Activated CD8-positive, alpha-beta T cell treated with anti-CD3 and anti-CD28 coated beads, Interleukin-2, amount 10 ng/mL, durations not matched to agents 7 days and 5 days (primary cell): Measurements from ENCODE around the gene TTC7B. TPM values are rescaled to one million over a fixed set of nuclear protein-coding genes. Genes with fewer than 3 reads are reported as not detected.

ENCODE experiments used
- ATAC-seq: fragments of 150-1000 bp; cut with Tn5 transposase; one replicate; pipeline ENCODE4 v1.10.0; 2021; ENCODE audit warnings: moderate library complexity
- CTCF ChIA-PET: fragments of 350-600 bp; sonication (Branson Sonifier 250); formaldehyde crosslinking; loops from one replicate; lab custom pipeline; 2021; ENCODE audit warnings: antibody characterized with exemption; lab: Charles Lee
- POLR2A ChIA-PET: fragments of 350-600 bp; sonication (Branson Sonifier 250); formaldehyde crosslinking; loops from one replicate; lab custom pipeline; 2021; ENCODE audit warnings: antibody characterized with exemption; lab: Charles Lee
- DNase-seq: peaks from one replicate; pipeline ENCODE4 v3.0.0-alpha.2; 2020
- H3K27ac Mint-ChIP-seq: one replicate; pipeline ENCODE4 v1.8.0; 2021; ENCODE audit warnings: mild to moderate bottlenecking, mixed read lengths
- H3K27me3 Mint-ChIP-seq: one replicate; pipeline ENCODE4 v1.8.0; 2021; ENCODE audit warnings: low read depth, mixed read lengths
- H3K36me3 Mint-ChIP-seq: one replicate; pipeline ENCODE4 v1.8.0; 2021; ENCODE audit warnings: low read depth, mixed read lengths
- H3K4me1 Mint-ChIP-seq: one replicate; pipeline ENCODE4 v1.8.0; 2021; ENCODE audit warnings: low read depth, mixed read lengths
- H3K4me3 Mint-ChIP-seq: one replicate; pipeline ENCODE4 v1.8.0; 2021; ENCODE audit warnings: mild to moderate bottlenecking, mixed read lengths
- H3K9me3 Mint-ChIP-seq: one replicate; pipeline ENCODE4 v1.8.0; 2022; ENCODE audit warnings: mixed read lengths; ENCODE audit not compliant: insufficient read depth
- total RNA-seq, 2 experiments: library from RNA; stranded (reverse); gene quantifications; one replicate each; pipeline ENCODE4 v1.2.3, GENCODE V29; 2021

Gene TTC7B
- total RNA-seq, 2 experiments from 2014 or later, result 5.3 to 6.8 TPM

DNA sequence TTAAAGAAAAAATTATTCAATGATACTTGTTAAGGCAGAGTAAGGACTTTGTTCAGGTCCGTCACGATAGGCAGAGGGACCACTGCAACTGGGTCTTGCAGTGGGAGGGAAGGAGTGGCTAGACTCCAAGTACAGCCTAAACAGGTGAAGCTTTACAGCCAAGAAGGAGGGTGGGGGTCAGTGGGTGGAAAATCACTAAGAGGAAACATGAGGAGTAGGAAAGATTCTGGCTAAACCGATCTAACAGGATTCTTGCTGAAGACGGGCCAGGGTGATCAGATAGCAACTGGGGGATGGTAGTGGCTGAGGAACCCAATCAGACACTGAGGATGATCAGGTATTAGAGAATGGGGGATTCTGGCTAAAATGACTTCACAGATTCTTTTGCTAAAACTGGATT is 100.2 kb downstream of the TTC7B start:
- H3K9me3 Mint-ChIP-seq, result no peaks in the 10 kb centered on the region
- DNase-seq, result no peak
- H3K27ac Mint-ChIP-seq, result no peak overlapping the region
- no peaks in the 10 kb centered on the region for H3K36me3 Mint-ChIP-seq
- peaks cover 12% of the 10 kb centered on the region for H3K27me3 Mint-ChIP-seq
- ATAC-seq, result no peak
- no peaks in the 10 kb centered on the region for H3K4me1 Mint-ChIP-seq
- POLR2A ChIA-PET, result no interaction called here
- CTCF ChIA-PET, result interaction anchor here (1.0 to 1.2 kb wide), 2 partner anchors 17 to 19 kb away, joined by 3 read pairs; no protein-coding TSS in a partner anchor
- no peak overlapping the region for H3K4me3 Mint-ChIP-seq

DNA sequence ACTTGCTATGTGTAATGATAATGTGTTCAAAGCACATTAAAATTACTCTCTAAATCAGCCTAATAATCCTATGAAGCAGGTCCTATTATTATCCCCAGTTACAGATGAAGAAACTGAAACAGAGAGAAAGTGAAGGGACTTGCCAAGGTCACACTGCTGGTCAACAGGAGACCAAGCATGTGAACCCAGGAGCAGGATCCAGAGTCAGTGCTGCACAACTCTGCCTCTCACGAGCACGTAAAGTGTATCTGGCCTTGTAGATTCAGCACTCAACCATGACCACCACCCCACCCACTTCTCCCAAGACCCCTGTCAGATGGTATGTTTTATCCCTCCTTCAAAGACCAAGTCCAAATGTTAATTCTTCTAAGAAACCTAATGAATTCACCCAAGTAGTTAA is 100.7 kb downstream of the TTC7B start:
- ChIA-PET POLR2A (no interaction called here), CTCF (interaction anchor here (1.0 kb wide), 1 partner anchor 19 kb away, joined by 3 read pairs; no protein-coding TSS in a partner anchor)
- no peaks in the 10 kb centered on the region for H3K36me3 Mint-ChIP-seq
- no peak overlapping the region for H3K4me3 Mint-ChIP-seq
- no peak overlapping the region for H3K27ac Mint-ChIP-seq
- H3K9me3 Mint-ChIP-seq, result no peaks in the 10 kb centered on the region
- no peak for ATAC-seq
- no peak for DNase-seq
- no peaks in the 10 kb centered on the region for H3K4me1 Mint-ChIP-seq
- peaks cover 9% of the 10 kb centered on the region for H3K27me3 Mint-ChIP-seq

DNA sequence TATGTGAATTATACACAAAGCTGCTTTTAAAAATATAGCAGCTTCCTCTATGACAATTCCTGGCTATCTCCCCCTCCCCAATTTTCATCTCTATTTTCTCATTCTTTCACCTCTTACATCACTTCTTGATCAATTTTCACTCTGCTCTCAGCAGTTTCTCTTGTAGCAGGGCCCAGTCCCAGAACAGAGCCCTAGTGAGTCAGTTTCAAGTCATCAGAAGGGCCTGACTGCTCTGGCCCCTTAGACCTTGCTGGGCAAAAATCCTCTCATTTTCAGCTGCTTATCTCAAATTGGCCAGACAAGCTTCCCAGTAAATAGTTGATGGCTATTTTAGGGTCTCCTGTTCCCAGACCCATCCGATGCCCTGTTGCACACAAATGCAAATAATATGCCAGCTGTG is 101.4 kb downstream of the TTC7B start:
- ChIA-PET POLR2A (no interaction called here), CTCF (no interaction called here)
- DNase-seq (no peak), ATAC-seq (no peak)
- no peaks in the 10 kb centered on the region for H3K9me3 Mint-ChIP-seq
- peaks cover 12% of the 10 kb centered on the region for H3K27me3 Mint-ChIP-seq
- no peak overlapping the region for H3K4me3 Mint-ChIP-seq
- no peaks in the 10 kb centered on the region for H3K4me1 Mint-ChIP-seq
- no peaks in the 10 kb centered on the region for H3K36me3 Mint-ChIP-seq
- no peak overlapping the region for H3K27ac Mint-ChIP-seq

DNA sequence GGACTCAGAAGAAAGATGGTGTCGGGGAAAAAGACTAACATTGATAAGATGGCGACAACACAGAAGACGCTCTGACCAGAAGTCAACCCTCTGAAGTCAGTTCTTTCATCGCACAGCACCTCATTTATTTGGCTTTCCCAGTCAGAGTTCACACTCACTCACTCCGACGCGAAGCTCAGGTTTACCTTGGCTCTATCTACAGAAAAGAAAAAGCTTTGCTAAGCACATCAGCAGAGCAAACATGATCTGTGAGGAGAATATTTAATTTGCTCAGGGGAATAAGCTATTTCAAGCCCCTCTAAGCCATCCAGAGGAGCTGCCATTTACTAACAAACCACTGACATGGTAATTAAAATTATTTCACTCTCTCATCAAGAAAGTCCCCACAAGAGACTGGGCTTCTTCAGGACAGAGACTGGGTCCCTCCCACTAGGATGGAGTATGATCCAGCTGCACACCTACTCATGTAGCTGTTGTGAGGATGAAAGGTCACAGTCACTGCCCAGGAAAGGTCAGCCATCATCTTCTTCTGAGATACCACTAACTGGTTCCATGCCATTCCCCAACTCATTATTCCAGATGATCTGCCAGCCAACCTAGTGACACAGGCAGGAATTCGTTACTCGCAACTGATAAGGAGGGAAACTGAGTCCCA is 111.4 kb downstream of the TTC7B start:
- peaks cover 6% of the 10 kb centered on the region for H3K27me3 Mint-ChIP-seq
- H3K9me3 Mint-ChIP-seq, result no peaks in the 10 kb centered on the region
- no peaks in the 10 kb centered on the region for H3K4me1 Mint-ChIP-seq
- H3K4me3 Mint-ChIP-seq, result no peak overlapping the region
- no peak overlapping the region for H3K27ac Mint-ChIP-seq
- DNase-seq (no peak), ATAC-seq (no peak)
- no peaks in the 10 kb centered on the region for H3K36me3 Mint-ChIP-seq
- POLR2A ChIA-PET, result no interaction called here
- CTCF ChIA-PET, result interaction anchor here (0.7 to 1.0 kb wide), 2 partner anchors 305 to 620 kb away, joined by 3 to 4 read pairs; no protein-coding TSS in a partner anchor

DNA sequence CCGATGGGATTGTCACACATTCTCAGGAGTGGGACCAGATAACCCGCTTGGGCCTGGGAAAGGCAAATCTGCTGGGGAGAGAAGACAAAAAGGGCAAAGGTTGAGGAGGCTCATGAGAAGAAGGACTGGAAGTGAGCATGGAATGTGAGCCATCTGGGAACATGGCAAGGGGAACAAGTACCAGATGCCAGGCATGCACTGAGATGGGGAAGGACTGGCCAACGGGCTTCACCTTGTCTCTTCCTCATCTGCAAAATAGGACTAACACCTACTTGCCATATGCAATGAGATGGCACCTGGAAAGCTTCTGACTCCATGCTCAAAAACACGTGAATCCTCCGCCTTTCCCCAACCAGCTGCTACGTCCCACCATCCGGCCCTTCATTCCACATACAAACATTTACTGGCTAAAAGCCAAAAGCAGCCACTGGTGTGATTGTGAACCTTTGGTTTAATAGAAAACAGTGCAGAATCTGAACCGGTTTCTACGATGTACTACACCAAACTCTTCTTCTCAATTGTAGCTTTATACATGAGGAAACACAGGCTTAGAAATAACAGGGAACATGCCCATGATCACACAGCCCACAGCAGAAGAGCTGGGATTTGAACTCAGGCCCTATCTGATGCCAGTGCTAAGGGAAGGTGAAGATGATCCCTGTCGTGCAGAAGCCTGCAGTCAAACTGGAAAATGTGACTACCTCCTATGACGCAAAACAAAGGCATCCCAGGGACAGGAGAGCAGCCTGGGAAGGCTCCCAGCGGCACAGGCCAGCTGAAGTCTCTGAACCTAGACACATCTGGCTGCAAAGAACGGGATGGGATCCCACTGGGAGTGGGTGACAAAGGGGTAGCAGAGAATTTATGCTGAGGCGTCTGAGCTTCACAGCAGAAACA is 112.1 kb downstream of the TTC7B start:
- ChIA-PET CTCF (interaction anchor here (1.0 to 1.3 kb wide), 2 partner anchors 304 kb away, joined by 4 read pairs; no protein-coding TSS in a partner anchor), POLR2A (interaction anchor here (0.6 kb wide), 1 partner anchor 66 kb away, joined by 3 read pairs; no protein-coding TSS in a partner anchor)
- H3K27me3 Mint-ChIP-seq, result peaks cover 6% of the 10 kb centered on the region
- H3K9me3 Mint-ChIP-seq, result no peaks in the 10 kb centered on the region
- ATAC-seq (no peak), DNase-seq (no peak)
- no peaks in the 10 kb centered on the region for H3K36me3 Mint-ChIP-seq
- H3K4me3 Mint-ChIP-seq, result no peak overlapping the region
- no peaks in the 10 kb centered on the region for H3K4me1 Mint-ChIP-seq
- H3K27ac Mint-ChIP-seq, result no peak overlapping the region

DNA sequence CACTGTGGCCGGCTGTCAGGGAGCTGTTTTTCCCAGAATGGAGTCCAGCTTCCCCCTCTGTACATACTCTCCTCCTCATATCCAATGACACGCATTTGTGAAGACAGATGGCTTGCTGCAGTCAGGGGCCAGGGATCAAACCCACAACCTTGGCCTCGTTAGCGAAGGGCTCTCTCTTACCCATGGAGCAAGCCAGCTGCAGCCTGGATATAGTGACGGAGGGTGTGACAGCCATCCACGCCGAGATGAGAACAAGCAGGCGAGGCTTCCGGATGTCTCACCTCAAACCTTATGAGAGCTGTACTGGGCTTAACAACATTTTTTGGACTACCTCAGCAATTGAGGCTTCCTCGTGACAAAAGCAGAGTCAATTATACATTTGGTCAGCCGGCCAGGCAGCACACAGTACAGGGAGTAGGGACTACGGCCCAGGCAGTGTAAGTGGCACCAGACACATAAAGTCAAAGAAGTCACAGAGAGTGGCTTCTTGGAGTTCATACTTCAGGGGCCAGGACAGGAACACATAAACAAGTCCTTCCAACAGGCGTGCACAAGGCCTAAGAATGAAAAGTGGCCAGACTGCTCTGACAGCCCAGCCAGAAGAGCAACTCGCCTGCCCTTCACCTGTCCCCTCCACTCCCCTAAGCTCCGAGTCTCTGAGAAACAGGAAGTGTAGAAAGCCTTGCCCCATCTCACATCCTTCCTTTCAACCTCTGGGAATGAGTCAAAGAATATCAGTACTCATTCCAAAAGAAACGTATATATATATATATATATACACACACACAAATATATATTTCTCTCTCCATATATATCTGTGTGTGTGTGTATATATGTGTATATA is 115.1 kb downstream of the TTC7B start:
- DNase-seq (no peak), ATAC-seq (no peak)
- Mint-ChIP-seq H3K4me1 (peaks cover 3% of the 10 kb centered on the region), H3K36me3 (no peaks in the 10 kb centered on the region), H3K27ac (no peak overlapping the region), H3K4me3 (no peak overlapping the region), H3K9me3 (no peaks in the 10 kb centered on the region), H3K27me3 (peaks cover 2% of the 10 kb centered on the region)
- CTCF ChIA-PET, result no interaction called here
- POLR2A ChIA-PET, result no interaction called here

DNA sequence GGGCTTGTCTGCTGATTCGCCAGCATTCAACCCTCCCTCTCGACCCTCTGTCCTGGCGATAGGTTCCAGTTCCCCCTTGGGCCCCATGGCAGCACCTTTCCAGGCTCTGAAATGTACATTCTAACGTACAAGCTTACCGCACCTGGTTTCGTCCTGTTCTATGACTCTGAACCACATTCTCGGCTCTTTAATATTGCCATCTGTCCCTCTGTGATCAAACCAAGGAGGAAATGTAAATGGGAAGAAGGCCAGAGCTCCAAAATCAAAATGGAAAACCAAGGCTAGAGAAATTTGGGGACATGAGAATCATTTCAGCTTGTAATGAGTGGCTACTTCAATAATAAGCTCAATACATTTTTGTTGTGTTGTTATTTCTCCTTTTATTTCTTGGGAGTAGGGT is 117.2 kb downstream of the TTC7B start:
- ChIA-PET POLR2A (no interaction called here), CTCF (interaction anchor here (0.7 to 3.7 kb wide), 7 partner anchors 12 to 398 kb away, joined by 3 to 83 read pairs (median 9); no protein-coding TSS in a partner anchor)
- H3K36me3 Mint-ChIP-seq, result no peaks in the 10 kb centered on the region
- peaks cover 3% of the 10 kb centered on the region for H3K4me1 Mint-ChIP-seq
- peaks cover 2% of the 10 kb centered on the region for H3K27me3 Mint-ChIP-seq
- no peak overlapping the region for H3K4me3 Mint-ChIP-seq
- no peak overlapping the region for H3K27ac Mint-ChIP-seq
- ATAC-seq, result no peak
- DNase-seq, result no peak
- no peaks in the 10 kb centered on the region for H3K9me3 Mint-ChIP-seq

DNA sequence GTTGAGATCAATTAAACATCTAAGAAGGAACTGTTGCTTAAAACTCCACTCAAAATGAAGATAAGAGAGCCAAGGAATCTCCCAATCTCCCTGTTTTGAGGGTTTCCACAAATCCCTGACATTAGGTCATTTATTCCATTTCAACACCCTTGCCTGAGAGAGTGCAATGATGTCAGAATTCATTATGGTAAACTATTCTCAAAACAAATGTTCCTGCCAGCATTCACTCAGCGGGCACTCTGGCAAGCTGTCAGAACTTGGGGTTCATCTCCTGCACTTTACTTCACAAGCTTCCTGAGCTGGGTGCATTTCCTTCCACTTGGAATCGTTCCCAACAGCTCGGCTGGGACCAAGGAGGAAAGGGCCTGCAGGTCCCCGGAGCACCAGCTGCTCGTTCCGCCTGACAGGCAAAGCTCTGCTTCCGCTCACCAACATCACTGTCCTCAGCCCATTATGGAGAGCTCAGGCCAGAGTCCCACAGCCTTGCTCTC is 117.8 kb downstream of the TTC7B start:
- POLR2A ChIA-PET, result no interaction called here
- CTCF ChIA-PET, result interaction anchor here (0.9 to 3.8 kb wide), 16 partner anchors 11 to 726 kb away, joined by 3 to 83 read pairs (median 9); no protein-coding TSS in a partner anchor

DNA sequence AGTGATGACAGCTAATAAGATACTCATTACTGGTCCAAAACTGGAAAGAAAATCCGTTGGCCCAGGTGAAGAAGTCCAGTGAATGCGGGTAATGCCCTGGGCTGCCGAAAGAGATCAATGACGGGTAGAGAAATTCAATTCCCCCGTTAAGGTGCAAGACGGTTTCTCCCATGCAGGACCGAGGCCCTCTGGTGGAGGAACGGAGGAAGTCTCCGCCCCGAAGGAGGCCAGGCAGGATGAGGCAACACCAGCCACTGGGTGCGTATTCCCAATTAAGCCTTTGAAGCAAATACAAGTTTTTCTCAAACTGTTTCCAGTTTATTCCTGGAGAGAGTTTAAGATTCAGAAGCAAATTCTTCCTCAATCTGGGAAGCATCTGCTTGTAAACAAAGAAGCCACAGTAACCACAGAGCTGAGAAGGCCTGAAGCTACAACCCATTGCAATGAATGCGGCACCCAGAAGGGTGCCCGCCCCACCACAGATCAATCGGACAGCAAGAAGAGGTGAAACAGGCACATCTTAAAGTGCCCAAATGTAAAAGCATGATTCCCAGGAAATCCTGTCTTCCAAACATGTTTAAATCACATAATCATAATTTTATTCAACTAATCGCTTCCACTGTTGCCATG is 118.5 kb downstream of the TTC7B start:
- no peak overlapping the region for H3K4me3 Mint-ChIP-seq
- no peaks in the 10 kb centered on the region for H3K27me3 Mint-ChIP-seq
- H3K36me3 Mint-ChIP-seq, result no peaks in the 10 kb centered on the region
- peak; percentile 92 for ATAC-seq
- peak; percentile 82 for DNase-seq
- CTCF ChIA-PET, result interaction anchor here (0.8 to 3.8 kb wide), 39 partner anchors 9 to 725 kb away, joined by 3 to 83 read pairs (median 4); no protein-coding TSS in a partner anchor
- no peaks in the 10 kb centered on the region for H3K9me3 Mint-ChIP-seq
- H3K27ac Mint-ChIP-seq, result no peak overlapping the region
- H3K4me1 Mint-ChIP-seq, result peaks cover 6% of the 10 kb centered on the region
- POLR2A ChIA-PET, result no interaction called here

More for the DNA sequence above, 117.8 kb downstream of the TTC7B start:
- H3K4me3 Mint-ChIP-seq, result no peak overlapping the region
- H3K27ac Mint-ChIP-seq, result no peak overlapping the region
- H3K9me3 Mint-ChIP-seq, result no peaks in the 10 kb centered on the region
- H3K36me3 Mint-ChIP-seq, result no peaks in the 10 kb centered on the region
- H3K4me1 Mint-ChIP-seq, result peaks cover 3% of the 10 kb centered on the region
- no peaks in the 10 kb centered on the region for H3K27me3 Mint-ChIP-seq
- no peak for DNase-seq
- ATAC-seq, result no peak

DNA sequence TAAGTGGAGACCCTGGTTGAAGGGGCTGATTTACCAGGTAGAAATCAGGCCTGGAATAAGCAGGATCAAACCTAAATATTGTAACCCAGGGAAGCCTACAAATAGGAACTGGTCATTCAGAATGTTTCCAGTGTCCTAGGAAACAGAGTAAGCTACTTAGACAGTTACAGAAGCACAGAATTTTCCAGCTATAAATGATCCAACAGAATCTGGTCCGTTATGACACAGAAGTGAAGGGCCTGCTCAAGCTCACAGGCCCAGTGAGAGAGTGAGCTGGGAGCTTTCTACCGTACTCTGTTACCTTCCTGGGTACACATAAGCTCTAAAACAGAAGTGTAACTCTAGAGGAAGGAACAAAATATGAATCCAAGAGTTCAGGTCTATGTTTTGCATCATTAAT is 119.1 kb downstream of the TTC7B start:
- ATAC-seq (no peak), DNase-seq (no peak)
- Mint-ChIP-seq H3K4me1 (peaks cover 6% of the 10 kb centered on the region), H3K27ac (no peak overlapping the region), H3K4me3 (no peak overlapping the region), H3K27me3 (no peaks in the 10 kb centered on the region), H3K36me3 (no peaks in the 10 kb centered on the region), H3K9me3 (no peaks in the 10 kb centered on the region)
- ChIA-PET CTCF (interaction anchor here (0.7 to 3.8 kb wide), 48 partner anchors 9 to 758 kb away, joined by 3 to 83 read pairs (median 4); no protein-coding TSS in a partner anchor), POLR2A (no interaction called here)
